ENCODE results near the gene PEX11G.

GRCh38 chr19:7519361-7520130 is 30.7 kb upstream of the PEX11G start:
- TF ChIP-seq CTCF (IDR thresholded peaks at IDR 0.05; ENCODE audit: insufficient read depth, low read length, poor library complexity, severe bottlenecking) (no peak), EZH2phosphoT487 (conservative IDR thresholded peaks at IDR 0.05; ENCODE audit: low read length) (no peak)

Data from SU-DHL-6 (cell line).